Activated B cell treated with CpG ODN at 0.5 μM for 24 hours (primary cell): ENCODE results near the gene ERICH6B. TPM values are rescaled to one million over a fixed set of nuclear protein-coding genes. Genes with fewer than 3 reads are reported as not detected.

ENCODE experiments used
- ATAC-seq: fragments of 200-7000 bp; cut with Tn5 transposase; one replicate; pipeline ENCODE4 v1.10.0; 2021; ENCODE audit warnings: low read depth, mild to moderate bottlenecking, moderate library complexity
- CTCF ChIA-PET: fragments of 350-600 bp; sonication (Branson Sonifier 250); formaldehyde crosslinking; loops from one replicate; lab custom pipeline; 2021; ENCODE audit warnings: antibody characterized with exemption; lab: Charles Lee
- POLR2A ChIA-PET: fragments of 350-600 bp; sonication (Branson Sonifier 250); formaldehyde crosslinking; loops from one replicate; lab custom pipeline; 2021; ENCODE audit warnings: antibody characterized with exemption; lab: Charles Lee
- DNase-seq: peaks from one replicate; pipeline ENCODE4 v3.0.0; 2022
- H3K27ac Mint-ChIP-seq: one replicate; pipeline ENCODE4 v1.8.0; 2020; ENCODE audit warnings: mixed read lengths
- H3K27me3 Mint-ChIP-seq: one replicate; pipeline ENCODE4 v1.8.0; 2021; ENCODE audit warnings: mixed read lengths
- H3K36me3 Mint-ChIP-seq: one replicate; pipeline ENCODE4 v1.8.0; 2021; ENCODE audit warnings: low read depth, mixed read lengths
- H3K4me1 Mint-ChIP-seq: one replicate; pipeline ENCODE4 v1.8.0; 2021; ENCODE audit warnings: mixed read lengths
- H3K4me3 Mint-ChIP-seq: one replicate; pipeline ENCODE4 v1.8.0; 2020; ENCODE audit warnings: mild to moderate bottlenecking, mixed read lengths
- H3K9me3 Mint-ChIP-seq: one replicate; pipeline ENCODE4 v1.8.0; 2020; ENCODE audit warnings: mixed read lengths
- CTCF ChIP-seq: fragments of 200-600 bp; IDR thresholded peaks from one replicate; pipeline ENCODE4 v1.8.0; 2022; ENCODE audit warnings: antibody characterized with exemption, mild to moderate bottlenecking
- intact Hi-C: fragments of 100-400 bp; cut with micrococcal nuclease; formaldehyde crosslinking; loops from one replicate; pipeline ENCODE4 v1.15.1; 2024
- total RNA-seq: library from RNA; stranded (reverse); gene quantifications from 2 replicates; pipeline ENCODE4 v1.2.3, GENCODE V29; 2022

ERICH6B gene
- total RNA-seq, 1 donor from 2014 or later: not detected

DNA sequence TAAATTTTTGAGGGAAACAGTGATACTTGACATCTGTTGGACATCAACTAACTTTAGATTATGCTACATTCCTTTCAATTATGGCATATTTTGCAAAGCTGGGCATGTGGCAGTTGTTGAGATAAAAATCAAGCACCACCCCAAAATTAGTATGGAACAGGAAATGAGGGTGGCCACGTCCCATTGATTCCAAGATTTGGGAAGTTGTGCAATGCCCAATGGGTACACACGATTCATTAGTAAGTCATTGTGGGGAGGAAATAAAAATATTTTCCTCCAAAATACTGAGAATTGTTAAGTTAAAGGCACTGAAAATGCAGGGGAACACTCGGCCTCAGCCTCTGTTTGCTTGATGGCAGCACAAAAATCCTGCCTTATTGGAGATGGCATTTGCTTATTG, 7.6 kb downstream of the ERICH6B start:
- CTCF ChIA-PET: no interaction called here
- no peaks in the 10 kb centered on the region for H3K36me3 Mint-ChIP-seq

GRCh38 chr13:45604892-45605291, 10.6 kb downstream of the ERICH6B start:
- CTCF ChIA-PET: no interaction called here

More for the DNA sequence above, 7.6 kb downstream of the ERICH6B start:
- Mint-ChIP-seq H3K4me1 (no peaks in the 10 kb centered on the region), H3K27ac (no peak overlapping the region), H3K27me3 (peaks cover 30% of the 10 kb centered on the region), H3K4me3 (no peak overlapping the region), H3K9me3 (no peaks in the 10 kb centered on the region)
- POLR2A ChIA-PET: no interaction called here
- no peak for TF ChIP-seq CTCF
- intact Hi-C loops: no loop called here
- no peak for DNase-seq
- ATAC-seq: no peak

DNA sequence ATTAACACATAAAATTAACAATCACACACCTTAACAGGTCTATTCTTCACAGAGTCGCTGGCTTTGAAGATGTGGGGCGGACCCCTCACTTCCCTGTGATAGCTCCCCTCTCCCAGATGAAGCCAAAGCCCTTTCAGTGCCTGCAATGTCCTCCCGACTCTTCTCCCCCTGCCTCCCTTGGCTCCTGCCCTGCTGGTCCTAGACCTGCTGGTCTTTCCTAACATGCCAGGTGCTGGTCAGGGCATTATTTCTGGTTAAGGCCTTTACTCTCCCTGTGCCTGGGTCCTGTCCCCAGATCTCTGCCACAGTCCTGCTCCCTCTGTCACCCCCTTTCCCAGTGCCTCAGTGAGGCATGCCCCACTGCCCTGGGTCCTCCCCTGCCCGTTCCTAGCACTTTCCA, 12.2 kb downstream of the ERICH6B start:
- peaks cover 12% of the 10 kb centered on the region for H3K27me3 Mint-ChIP-seq
- H3K36me3 Mint-ChIP-seq: no peaks in the 10 kb centered on the region
- ATAC-seq: no peak
- no peaks in the 10 kb centered on the region for H3K4me1 Mint-ChIP-seq
- ChIA-PET CTCF (no interaction called here), POLR2A (no interaction called here)
- DNase-seq: no peak
- no peaks in the 10 kb centered on the region for H3K9me3 Mint-ChIP-seq
- no peak overlapping the region for H3K27ac Mint-ChIP-seq
- no peak overlapping the region for H3K4me3 Mint-ChIP-seq
- intact Hi-C loops: no loop called here
- TF ChIP-seq CTCF: no peak

More at GRCh38 chr13:45604892-45605291, 10.6 kb downstream of the ERICH6B start:
- Mint-ChIP-seq H3K27ac (no peak overlapping the region), H3K36me3 (no peaks in the 10 kb centered on the region), H3K4me1 (no peaks in the 10 kb centered on the region), H3K9me3 (no peaks in the 10 kb centered on the region), H3K27me3 (peaks cover 16% of the 10 kb centered on the region), H3K4me3 (no peak overlapping the region)
- POLR2A ChIA-PET: no interaction called here
- DNase-seq (no peak), ATAC-seq (no peak)
- TF ChIP-seq CTCF: no peak
- intact Hi-C loops: no loop called here

DNA sequence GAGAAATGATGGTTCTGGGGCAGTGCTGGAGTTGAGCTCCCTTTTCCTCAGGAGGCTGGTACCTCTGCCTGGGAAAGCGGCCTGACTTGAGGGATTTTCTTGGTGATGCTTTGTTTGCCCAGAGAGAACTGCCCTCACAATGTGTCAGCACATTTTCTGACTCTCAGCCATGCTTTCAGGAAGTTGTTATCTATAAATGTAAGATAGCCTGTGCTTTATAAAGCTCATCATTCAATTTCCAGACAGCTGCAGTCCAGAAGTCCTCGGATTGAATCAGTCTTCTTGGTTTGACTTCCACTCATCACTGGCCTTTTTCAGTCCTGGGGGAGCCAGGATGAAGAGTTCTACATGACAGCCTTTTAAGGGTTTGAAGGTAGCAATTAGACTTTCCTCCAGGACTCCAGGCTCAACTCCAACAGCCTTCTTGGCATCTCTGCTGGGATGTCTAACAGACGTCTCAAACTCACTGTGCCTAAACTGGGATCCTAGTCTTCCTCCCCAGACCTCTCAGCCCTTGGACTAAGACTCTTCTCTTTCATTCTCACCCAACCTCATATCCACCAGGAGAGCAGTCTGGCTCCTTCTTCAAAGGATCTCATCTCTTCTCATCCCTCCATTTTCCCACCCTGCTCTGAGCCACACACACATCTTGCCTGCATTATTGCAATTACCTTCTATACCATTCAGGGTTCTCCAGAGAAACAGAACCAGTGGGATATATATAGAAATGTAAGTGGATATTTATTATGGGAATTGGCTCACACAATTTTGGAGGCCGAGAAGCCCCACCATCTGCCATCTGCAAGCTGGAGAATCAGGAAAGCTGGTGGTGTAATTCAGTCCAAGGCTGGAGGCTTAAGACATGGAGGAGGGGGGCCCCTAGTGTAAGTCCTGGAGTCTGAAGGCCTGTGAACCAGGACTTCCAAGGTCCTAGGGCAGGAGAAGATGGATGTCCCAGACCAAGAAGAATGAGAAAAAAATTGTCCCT, 13.1 kb downstream of the ERICH6B start:
- CTCF ChIA-PET: no interaction called here
- no peak overlapping the region for H3K27ac Mint-ChIP-seq
- POLR2A ChIA-PET: no interaction called here
- intact Hi-C loops: no loop called here
- H3K36me3 Mint-ChIP-seq: no peaks in the 10 kb centered on the region
- TF ChIP-seq CTCF: no peak
- H3K4me3 Mint-ChIP-seq: no peak overlapping the region
- no peak for ATAC-seq
- peaks cover 19% of the 10 kb centered on the region for H3K27me3 Mint-ChIP-seq
- no peak for DNase-seq
- H3K4me1 Mint-ChIP-seq: no peaks in the 10 kb centered on the region
- H3K9me3 Mint-ChIP-seq: no peaks in the 10 kb centered on the region

DNA sequence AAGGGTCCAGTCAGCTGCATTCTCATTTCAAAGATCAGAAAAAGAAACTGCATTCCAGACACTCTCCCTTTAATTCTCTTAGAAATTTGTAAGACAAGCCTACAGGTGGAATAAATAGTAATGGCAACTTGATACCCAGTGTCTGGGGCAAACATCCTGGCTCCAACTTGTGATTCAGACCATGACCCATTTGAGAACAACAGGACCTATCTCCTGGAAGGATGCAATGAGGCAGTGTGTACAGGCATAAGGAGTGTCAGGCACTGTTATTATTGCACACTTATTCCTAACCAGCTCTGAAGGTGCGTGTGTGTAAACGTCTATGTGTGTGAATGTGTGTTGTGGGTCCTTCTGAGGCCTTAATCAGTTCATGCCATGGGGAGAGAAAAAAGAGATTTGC, 13.9 kb downstream of the ERICH6B start:
- POLR2A ChIA-PET: no interaction called here
- no peak overlapping the region for H3K4me3 Mint-ChIP-seq
- ATAC-seq (no peak), DNase-seq (no peak)
- intact Hi-C loops: no loop called here
- H3K36me3 Mint-ChIP-seq: no peaks in the 10 kb centered on the region
- TF ChIP-seq CTCF: no peak
- CTCF ChIA-PET: no interaction called here
- no peak overlapping the region for H3K27ac Mint-ChIP-seq
- no peaks in the 10 kb centered on the region for H3K9me3 Mint-ChIP-seq
- peaks cover 19% of the 10 kb centered on the region for H3K27me3 Mint-ChIP-seq
- no peaks in the 10 kb centered on the region for H3K4me1 Mint-ChIP-seq
